Activated gamma-delta T cell (primary cell): ENCODE results near the gene ITPKA.

Source experiments
- DNase-seq: peaks from one replicate; lab custom pipeline; 2025; lab: John Stamatoyannopoulos, UW

The ITPKA gene

GRCh38 chr15:41511331-41511898, 17.7 kb downstream of the ITPKA start:
- DNase-seq = no peak

- DNase-seq = no peak
Measured at GRCh38 chr15:41511899-41512369, 18.3 kb downstream of the ITPKA start.

- DNase-seq = no peak
Measured at GRCh38 chr15:41512512-41512939, 18.9 kb downstream of the ITPKA start.

GRCh38 chr15:41512940-41513505, 19.3 kb downstream of the ITPKA start:
- no peak for DNase-seq

- no peak for DNase-seq
Measured at GRCh38 chr15:41513506-41514227, 20.0 kb downstream of the ITPKA start, which contains the start of gene LTK. LTK (minus strand) TSS chr15:41513827; CDS start chr15:41513709, 118 bp downstream.

- no peak for DNase-seq
Measured at GRCh38 chr15:41517895-41518449, 24.3 kb downstream of the ITPKA start.

- DNase-seq = no peak
Measured at GRCh38 chr15:41520636-41521035, 27.0 kb downstream of the ITPKA start.

- no peak for DNase-seq
Measured at GRCh38 chr15:41521614-41522013, 27.9 kb downstream of the ITPKA start.

- no peak for DNase-seq
Measured at GRCh38 chr15:41523097-41523496, 29.4 kb downstream of the ITPKA start.

GRCh38 chr15:41530363-41530956, 36.8 kb downstream of the ITPKA start:
- no peak for DNase-seq

- DNase-seq = no peak
Measured at GRCh38 chr15:41535544-41535943, 41.9 kb downstream of the ITPKA start.

GRCh38 chr15:41536866-41537265, 43.2 kb downstream of the ITPKA start:
- no peak for DNase-seq

GRCh38 chr15:41543521-41543870, 49.8 kb downstream of the ITPKA start:
- no peak for DNase-seq

- DNase-seq = no peak
Measured at GRCh38 chr15:41544650-41545015, 51.0 kb downstream of the ITPKA start.

GRCh38 chr15:41545218-41545617, 51.5 kb downstream of the ITPKA start:
- no peak for DNase-seq

- DNase-seq = no peak
Measured at GRCh38 chr15:41546851-41547786, 53.4 kb downstream of the ITPKA start.

- DNase-seq = no peak
Measured at GRCh38 chr15:41550066-41550775, 56.5 kb downstream of the ITPKA start.
